Erythroblast (primary cell): Measurements from ENCODE around the gene PCTP.

ENCODE experiments used
- GATA1 ChIP-seq: IDR thresholded peaks from 2 replicates; pipeline ENCODE4 v1.6.1; 2011; ENCODE audit warnings: low read depth, mild to moderate bottlenecking, control low read depth, low read length, moderate library complexity
- POLR2A ChIP-seq: IDR thresholded peaks from 2 replicates; pipeline ENCODE4 v1.6.1; 2011; ENCODE audit warnings: mild to moderate bottlenecking, low read length

DNA sequence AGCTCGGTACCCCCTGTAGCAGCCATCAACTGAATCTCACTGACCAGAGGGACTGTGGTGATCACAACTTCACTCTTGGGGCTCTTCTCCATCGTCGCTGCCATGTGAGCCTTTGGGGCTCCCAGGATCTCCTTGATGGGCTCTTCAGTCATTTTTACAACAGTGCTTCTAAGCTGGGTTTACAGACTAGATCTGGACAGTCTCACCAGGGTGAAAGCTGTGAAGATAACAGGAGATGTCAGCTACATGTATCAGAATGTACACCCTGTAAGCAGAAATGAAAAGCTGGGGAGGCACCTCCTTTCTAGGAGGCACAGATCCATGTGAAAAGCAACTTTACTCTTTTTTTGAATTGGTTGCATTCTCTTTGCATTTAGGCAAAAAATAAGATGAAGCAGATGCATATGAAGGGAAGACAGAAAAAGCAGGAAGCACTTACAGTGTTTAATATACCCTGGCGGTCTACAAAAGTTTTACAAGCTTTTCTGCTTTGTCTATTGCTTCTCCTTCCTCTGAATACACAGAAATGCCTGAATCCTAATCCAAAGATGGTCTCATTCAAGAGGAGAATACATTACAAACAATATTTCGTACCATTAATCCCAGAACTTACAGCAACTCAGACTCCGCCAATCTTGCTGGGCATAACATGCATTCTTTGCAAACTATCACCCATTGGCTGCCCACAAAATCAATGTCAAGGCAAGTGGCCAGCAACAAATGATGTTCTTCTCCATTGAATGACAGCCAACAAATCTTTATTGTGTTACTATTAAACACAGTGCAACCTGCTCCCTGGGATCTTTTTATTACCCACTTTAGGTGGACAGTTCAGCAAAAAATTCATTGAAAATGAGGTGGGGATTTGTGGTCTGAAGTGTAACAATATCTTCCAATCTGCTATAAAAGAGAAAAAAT is 29.7 kb upstream of the PCTP start:
- TF ChIP-seq POLR2A (no peak), GATA1 (no peak)
